H4 (cell line): ENCODE measurements around the gene CHRNA4. TPM values are rescaled to one million over a fixed set of nuclear protein-coding genes. Genes with fewer than 3 reads are reported as not detected.
"Not testable (repeated sequence)": the region's sequence is repeated elsewhere in the genome, so short reads cannot be mapped to it uniquely, and the experiment has no call there.

Source experiments
- DNase-seq: peaks from one replicate; pipeline ENCODE4 v3.0.0-alpha.2; 2015; ENCODE audit warnings: low spot score
- total RNA-seq: library from RNA; depleted of rRNA; stranded (reverse); fragments of >200 nt; shearing (Covaris generic); gene quantifications from 2 replicates; pipeline ENCODE4 v1.2.3, GENCODE V29; 2014

CHRNA4 gene
- total RNA-seq, 1 experiment from 2014 or later = not detected

GRCh38 chr20:63397946-63398450 is 36.8 kb upstream of the CHRNA4 start:
- DNase-seq = no peak

- DNase-seq = no peak
Measured at GRCh38 chr20:63397155-63397843, 36.1 kb upstream of the CHRNA4 start.

GRCh38 chr20:63396300-63396699 is 35.2 kb upstream of the CHRNA4 start:
- DNase-seq = no peak

- DNase-seq = no peak
Measured at GRCh38 chr20:63395723-63396122, 34.6 kb upstream of the CHRNA4 start.

- DNase-seq = no peak
Measured at GRCh38 chr20:63394920-63395455, 33.8 kb upstream of the CHRNA4 start.

GRCh38 chr20:63394069-63394919 is 33.1 kb upstream of the CHRNA4 start:
- no peak for DNase-seq

- no peak for DNase-seq
Measured at GRCh38 chr20:63393566-63393965, 32.4 kb upstream of the CHRNA4 start.

- DNase-seq = no peak
Measured at GRCh38 chr20:63392465-63393365, 31.6 kb upstream of the CHRNA4 start.

- no peak for DNase-seq
Measured at GRCh38 chr20:63387917-63388316, 26.8 kb upstream of the CHRNA4 start.

GRCh38 chr20:63387393-63387792 is 26.2 kb upstream of the CHRNA4 start:
- no peak for DNase-seq

- no peak for DNase-seq
Measured at GRCh38 chr20:63386491-63386890, 25.3 kb upstream of the CHRNA4 start.

- DNase-seq = no peak
Measured at GRCh38 chr20:63385819-63386218, 24.7 kb upstream of the CHRNA4 start.

GRCh38 chr20:63384336-63384735 is 23.2 kb upstream of the CHRNA4 start:
- DNase-seq = no peak

GRCh38 chr20:63383556-63383955 is 22.4 kb upstream of the CHRNA4 start:
- DNase-seq = no peak

GRCh38 chr20:63382551-63383300 is 21.6 kb upstream of the CHRNA4 start:
- no peak for DNase-seq

GRCh38 chr20:63381781-63382431 is 20.8 kb upstream of the CHRNA4 start:
- DNase-seq = no peak

- no peak for DNase-seq
Measured at GRCh38 chr20:63380346-63380870, 19.3 kb upstream of the CHRNA4 start.

- not testable (repeated sequence) for DNase-seq
Measured at GRCh38 chr20:63379872-63380271, 18.7 kb upstream of the CHRNA4 start.

GRCh38 chr20:63379296-63379695 is 18.1 kb upstream of the CHRNA4 start:
- no peak for DNase-seq

GRCh38 chr20:63378626-63379025 is 17.5 kb upstream of the CHRNA4 start:
- DNase-seq = no peak
